Right renal pelvis (tissue), 4 donors: ENCODE data around the gene SYPL1. TPM values are rescaled to one million over a fixed set of nuclear protein-coding genes. Genes with fewer than 3 reads are reported as not detected.
"Not testable (repeated sequence)": the region's sequence is repeated elsewhere in the genome, so short reads cannot be mapped to it uniquely, and the experiment has no call there.

Experiments
- DNase-seq, 4 donors: peaks; one replicate each; pipeline ENCODE4 v3.0.0-alpha.2; 2013; ENCODE audit warnings: low read depth in 4 of 4, low spot score in 3 of 4, missing footprints in 1 of 4
- polyA plus RNA-seq, 4 donors: library from polyadenylated mRNA; unstranded; fragments of 120-200 nt; gene quantifications; one replicate each; pipeline ENCODE4 v1.2.1, GENCODE V29; 2013; ENCODE audit not compliant: insufficient read length in 4 of 4

The SYPL1 gene
- polyA plus RNA-seq: 100 to 1,000 TPM; 137 to 166 (median 161) TPM

GRCh38 chr7:106112118-106112971, at the start of gene SYPL1:
TSS of gene SYPL1 (minus strand) at chr7:106112312. CDS start at chr7:106112208, 104 bp downstream.
- peak; percentile 71 to 78 (median 73) for DNase-seq

- no peak for DNase-seq
Measured at GRCh38 chr7:106155027-106155426, 42.9 kb upstream of the SYPL1 start.

- DNase-seq: peak in 3 of 4 donors; percentile 60 to 74 (median 62)
Measured at GRCh38 chr7:106153891-106154449, 41.9 kb upstream of the SYPL1 start.

GRCh38 chr7:106152313-106152665, 40.2 kb upstream of the SYPL1 start:
- DNase-seq: no peak

- no peak for DNase-seq
Measured at GRCh38 chr7:106151459-106152312, 39.6 kb upstream of the SYPL1 start.

- DNase-seq: no peak
Measured at GRCh38 chr7:106143711-106144337, 31.7 kb upstream of the SYPL1 start.

- DNase-seq: no peak
Measured at GRCh38 chr7:106142136-106142535, 30.0 kb upstream of the SYPL1 start.

GRCh38 chr7:106140406-106141173, 28.5 kb upstream of the SYPL1 start:
- DNase-seq: no peak

GRCh38 chr7:106139265-106140251, 27.4 kb upstream of the SYPL1 start:
- peak in 2 of 4 donors; percentile 39 to 63 for DNase-seq

- DNase-seq: no peak
Measured at GRCh38 chr7:106138776-106139175, 26.7 kb upstream of the SYPL1 start.

GRCh38 chr7:106138181-106138580, 26.1 kb upstream of the SYPL1 start:
- not testable (repeated sequence) for DNase-seq

- no peak for DNase-seq
Measured at GRCh38 chr7:106134241-106134640, 22.1 kb upstream of the SYPL1 start.

- DNase-seq: no peak
Measured at GRCh38 chr7:106129291-106129690, 17.2 kb upstream of the SYPL1 start.

GRCh38 chr7:106128836-106129235, 16.7 kb upstream of the SYPL1 start:
- DNase-seq: no peak

- no peak for DNase-seq
Measured at GRCh38 chr7:106127984-106128780, 16.1 kb upstream of the SYPL1 start.

GRCh38 chr7:106126170-106126938, 14.2 kb upstream of the SYPL1 start:
- DNase-seq: no peak

GRCh38 chr7:106125417-106125816, 13.3 kb upstream of the SYPL1 start:
- DNase-seq: no peak
